Activated T-cell treated with anti-CD3 and anti-CD28 coated beads for 4 hours (primary cell): ENCODE data around the gene XCL2.

Source experiments
- DNase-seq: peaks from one replicate; pipeline ENCODE4 v3.0.0-alpha.2; 2020

Gene XCL2

DNA sequence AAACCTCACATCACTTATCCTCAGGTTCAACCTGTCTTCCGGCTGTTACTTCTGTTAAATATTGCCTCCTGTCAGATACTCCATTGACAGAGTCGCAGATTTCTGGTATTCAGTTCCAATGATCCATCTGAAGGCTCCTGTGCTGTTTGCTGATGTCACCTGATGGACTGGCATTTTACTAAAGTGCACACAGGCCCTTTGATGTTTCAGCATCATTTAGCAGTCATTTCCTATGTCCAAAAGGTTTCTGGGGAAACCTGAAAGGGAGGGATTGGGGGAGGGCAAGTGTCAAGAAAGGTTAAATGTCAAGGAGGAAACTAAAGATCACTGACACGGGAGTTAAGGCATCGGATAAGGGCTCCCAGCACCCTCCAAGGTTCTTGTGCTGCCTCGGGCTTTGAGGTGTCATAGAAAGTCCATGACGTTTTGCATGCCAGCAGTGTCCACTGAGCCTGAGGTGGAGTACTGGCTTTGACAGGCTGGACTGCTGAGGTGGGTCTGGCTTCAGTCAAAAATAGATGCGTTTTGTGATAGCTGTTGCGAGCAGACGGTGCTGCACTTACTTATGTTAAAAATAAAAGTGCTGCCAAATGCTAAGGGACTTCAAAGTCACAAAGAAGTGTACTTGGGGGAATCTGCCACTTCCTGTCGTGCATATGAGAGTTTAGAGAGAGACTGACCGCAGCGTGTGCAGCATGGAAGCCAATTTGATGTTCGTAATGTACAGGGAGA is 30.8 kb downstream of the XCL2 start:
- DNase-seq = no peak

GRCh38 chr1:168509875-168510791 is 33.7 kb downstream of the XCL2 start:
- no peak for DNase-seq

GRCh38 chr1:168509210-168509609 is 34.6 kb downstream of the XCL2 start:
- DNase-seq = no peak

- no peak for DNase-seq
Observed at GRCh38 chr1:168507828-168508227, 36.0 kb downstream of the XCL2 start.

DNA sequence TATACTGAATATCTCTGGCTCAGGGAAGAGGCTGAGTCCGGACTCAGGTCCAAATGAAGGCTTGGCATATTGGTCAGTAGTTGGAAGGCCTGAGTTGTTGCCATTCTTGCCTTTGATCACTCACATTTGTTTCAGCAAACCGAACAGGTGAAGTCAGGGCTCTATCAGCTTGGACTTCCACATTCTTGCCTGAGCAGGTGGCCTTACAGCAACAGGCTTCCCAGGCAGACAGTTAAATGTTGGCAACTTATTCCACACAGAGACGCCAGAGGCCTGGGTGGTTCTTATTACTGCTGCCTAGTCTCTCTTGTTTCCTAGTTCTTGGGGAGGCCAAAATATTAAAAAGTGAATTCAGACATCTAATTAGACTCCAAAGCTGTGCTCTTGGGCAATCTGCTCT is 36.6 kb downstream of the XCL2 start:
- DNase-seq = no peak

DNA sequence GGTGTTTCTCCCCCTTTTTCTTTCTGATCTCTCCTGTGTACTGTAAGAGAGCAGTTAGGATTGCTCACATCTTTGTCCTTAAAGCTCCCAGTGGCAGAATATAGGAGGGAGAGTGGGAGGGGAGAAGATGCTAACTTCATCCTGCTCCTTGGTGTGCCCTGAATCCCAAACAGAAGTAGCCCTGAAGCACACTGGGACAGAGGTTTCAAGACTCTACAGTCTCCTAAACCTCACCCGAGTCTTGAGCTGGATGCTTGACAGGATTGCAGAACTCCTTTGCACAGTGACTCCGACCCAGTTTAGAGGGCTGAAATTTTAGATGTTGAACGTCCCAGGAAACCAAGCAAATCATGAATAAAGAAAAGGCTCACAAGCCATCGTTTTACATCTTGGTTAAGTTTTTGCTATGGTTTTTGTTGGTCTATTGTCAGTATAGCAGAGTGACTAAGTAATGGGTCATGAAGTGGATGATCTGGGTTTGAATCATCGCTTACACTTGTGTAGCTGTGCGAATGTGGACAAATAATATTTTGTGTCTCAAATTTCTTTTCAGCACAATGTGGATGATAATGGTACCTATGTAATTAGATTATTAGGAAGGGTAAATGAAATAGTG is 37.5 kb downstream of the XCL2 start:
- no peak for DNase-seq

DNA sequence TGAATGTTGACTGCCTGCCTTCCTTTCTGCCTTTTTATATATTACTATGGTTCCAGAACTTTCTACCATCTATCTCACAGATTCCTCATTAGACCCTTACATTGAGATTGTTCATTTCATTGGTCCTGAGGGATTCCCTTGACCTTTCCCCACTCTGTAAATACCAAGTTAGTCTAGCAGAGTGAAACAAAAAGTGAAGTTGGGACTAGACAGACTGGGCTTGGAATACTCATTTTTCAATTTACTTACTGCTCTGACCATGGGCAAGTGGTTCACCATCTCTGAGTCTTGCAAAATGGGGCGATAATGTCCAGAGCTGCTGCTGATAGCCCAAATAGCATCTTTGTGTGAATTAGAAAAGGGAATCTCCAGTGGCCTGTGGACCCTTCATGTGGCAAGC is 38.8 kb downstream of the XCL2 start:
- DNase-seq = no peak

DNA sequence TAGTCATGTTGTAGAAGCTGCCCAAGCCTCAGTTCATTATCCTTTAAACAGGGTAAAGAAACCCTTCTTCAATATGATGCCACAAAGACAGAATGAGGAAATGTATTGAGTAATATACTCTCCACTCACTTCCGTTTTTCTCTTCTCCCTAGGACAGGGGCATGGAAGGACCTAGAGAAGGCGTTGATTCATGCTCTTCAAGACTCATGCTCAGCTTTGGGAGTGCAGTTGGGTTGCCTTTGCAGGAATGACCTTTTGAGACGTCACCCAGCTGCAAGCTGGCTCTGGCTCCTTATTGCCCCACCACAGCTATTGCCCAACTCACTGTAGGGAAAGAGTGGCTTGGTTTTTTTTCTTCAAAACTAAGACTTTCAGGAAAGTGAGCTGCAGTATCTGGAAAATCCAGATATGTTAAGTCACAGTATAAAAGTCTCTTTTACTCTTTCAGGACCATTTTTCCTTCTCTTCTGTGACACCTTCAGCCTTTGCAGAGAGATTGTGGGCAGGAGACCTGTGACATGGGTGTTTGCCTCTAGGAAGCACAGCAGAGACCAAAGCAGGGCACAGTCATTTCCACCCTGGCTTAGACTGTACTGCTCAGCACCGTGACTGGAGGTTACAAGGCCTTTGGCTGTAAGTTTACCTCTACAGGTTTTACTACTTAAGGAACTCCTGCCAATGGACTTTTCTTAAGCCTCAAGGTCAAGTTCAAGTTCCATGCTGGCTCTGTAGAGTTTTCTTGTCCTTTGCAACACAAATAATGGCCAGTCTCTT is 39.5 kb downstream of the XCL2 start:
- DNase-seq = no peak

DNA sequence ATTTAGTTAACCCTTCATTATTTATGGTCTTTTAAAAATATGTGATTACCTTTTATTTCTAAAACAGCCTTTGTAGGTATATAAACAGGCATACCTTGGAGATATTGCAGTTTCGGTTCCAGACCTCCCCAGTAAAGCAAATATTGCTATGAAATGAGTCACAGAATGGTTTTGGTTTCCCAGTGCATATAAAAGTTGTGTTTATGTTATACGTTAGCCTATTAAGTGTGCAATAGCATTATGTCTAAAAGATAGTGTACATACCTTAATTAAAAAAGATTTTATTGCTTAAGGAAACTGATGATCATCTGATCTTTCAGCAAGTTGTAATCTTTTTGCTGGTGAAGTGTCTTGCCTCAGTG is 44.1 kb downstream of the XCL2 start:
- DNase-seq = no peak

DNA sequence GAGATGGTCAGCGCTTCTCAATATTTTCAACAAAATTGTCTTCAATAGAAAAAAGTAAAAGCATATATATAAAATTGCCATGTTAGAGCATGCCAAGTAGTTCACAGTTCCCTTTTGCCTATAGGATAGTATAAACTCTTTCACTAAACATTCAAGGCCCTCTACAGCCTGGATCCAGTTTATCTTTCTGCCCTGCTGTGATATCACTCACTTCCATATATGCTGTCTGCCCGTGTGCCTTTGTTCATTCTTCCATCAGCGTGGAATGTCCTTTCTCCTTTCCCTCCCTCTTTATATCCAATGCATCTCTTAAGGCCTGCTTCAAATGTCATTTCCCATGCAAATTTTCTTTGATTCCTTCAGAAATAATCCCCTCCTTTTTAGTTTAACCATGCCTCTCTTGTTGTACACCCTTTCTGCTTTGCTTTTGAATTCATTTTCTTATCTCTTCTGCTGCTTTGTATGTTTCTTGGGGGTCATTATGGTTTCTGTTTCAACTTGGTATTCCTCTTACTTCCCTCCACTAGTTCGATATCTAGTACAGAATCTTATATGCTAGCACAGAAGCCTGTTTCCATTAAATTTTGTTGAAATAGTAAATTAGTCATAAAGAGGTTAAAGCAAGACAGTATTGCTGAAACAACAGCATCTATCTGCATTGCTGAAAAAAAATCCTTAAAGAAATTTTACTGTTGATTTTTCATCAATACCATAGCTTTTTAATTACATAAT is 44.7 kb downstream of the XCL2 start:
- no peak for DNase-seq

- no peak for DNase-seq
Observed at GRCh38 chr1:168498159-168498631, 45.6 kb downstream of the XCL2 start.

DNA sequence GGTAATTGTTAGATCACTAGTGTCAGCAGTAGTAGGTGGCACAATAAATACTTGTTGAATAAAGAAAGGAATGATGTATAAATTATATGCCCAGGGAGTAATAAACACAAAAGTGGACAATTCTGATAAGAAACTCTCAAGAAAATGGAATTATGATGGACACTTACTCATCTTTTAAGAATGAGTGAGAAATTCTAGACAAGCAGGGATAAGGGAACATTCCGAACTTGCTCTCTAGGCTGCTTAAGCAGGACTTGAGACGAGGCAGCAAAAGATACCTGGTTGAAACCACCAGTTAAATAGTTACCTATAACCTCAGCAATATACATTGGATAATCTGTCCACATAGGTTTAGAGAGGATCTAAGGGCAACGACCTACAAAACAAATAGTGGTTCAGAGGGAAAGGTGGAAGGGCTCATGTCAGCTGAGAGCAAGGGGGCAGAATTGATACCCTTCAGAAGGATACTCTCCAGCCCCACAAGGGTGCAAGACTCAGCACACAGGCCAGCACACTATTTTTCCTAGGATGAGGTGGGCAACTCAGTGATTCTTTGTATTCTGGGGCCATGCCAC is 46.3 kb downstream of the XCL2 start:
- DNase-seq = no peak

DNA sequence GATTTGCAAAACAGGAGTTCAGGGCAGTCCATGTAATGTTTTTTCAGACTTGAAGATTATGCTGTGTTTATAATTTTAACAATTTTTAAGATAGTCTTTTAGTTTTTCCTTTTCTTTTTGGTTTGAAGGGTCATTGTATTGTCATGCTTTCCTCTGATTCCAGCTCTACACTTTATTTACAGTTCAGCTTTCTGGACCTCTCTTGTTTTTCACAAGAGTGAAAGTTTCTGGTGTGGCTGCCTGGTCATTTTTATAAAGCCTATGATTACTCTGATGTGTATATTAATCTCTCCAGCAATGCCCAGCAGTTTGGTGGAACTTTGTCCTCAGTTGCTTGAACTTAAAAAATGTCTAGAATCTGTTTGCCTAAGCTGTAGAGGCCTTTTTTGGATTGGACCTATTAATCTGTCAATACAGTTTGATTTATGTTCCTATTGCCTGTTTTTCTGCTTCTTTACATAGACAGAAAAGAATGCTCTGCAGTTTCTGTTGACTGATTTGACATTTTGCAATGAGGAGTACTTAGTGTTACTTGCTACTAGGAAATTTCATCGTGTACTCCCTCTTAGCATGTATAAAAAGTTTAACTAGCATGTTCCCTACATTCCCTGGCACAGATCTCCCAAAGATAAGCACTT is 52.2 kb downstream of the XCL2 start:
- DNase-seq = no peak
